IMR-90 (cell line): ENCODE data around the gene MCF2L. TPM values are rescaled to one million over a fixed set of nuclear protein-coding genes. Genes with fewer than 3 reads are reported as not detected.
"Not testable (repeated sequence)": the region's sequence is repeated elsewhere in the genome, so short reads cannot be mapped to it uniquely, and the experiment has no call there.

ENCODE experiments used
- ATAC-seq: fragments of 200-7000 bp; cut with Tn5 transposase; 2 replicates; pipeline ENCODE4 v1.9.1; 2020; ENCODE audit warnings: low read depth, mild to moderate bottlenecking, moderate library complexity
- BruUV-seq: library from RNA; stranded (reverse); fragments of 400-500 nt; replicated peaks from 2 replicates; lab custom pipeline; 2021; lab: Mats Ljungman, UMichigan
- CTCF ChIA-PET: fragments of 300-600 bp; formaldehyde crosslinking; extraction: SDS; loops from one replicate; lab custom pipeline; 2021; ENCODE audit warnings: antibody characterized with exemption; lab: Yijun Ruan, JAX
- POLR2A ChIA-PET: fragments of 300-600 bp; sonication (Branson Sonifier 250); formaldehyde crosslinking; loops from one replicate; lab custom pipeline; 2022; ENCODE audit warnings: antibody characterized with exemption; ENCODE audit not compliant: unreplicated experiment; lab: Charles Lee
- DNase-seq: peaks from one replicate; pipeline ENCODE4 v3.0.0; 2013
- H2AFZ ChIP-seq: replicated peaks from 2 replicates; pipeline ENCODE3; 2013; ENCODE audit warnings: low read length, mild to moderate bottlenecking; ENCODE audit not compliant: poor library complexity
- H2AK5ac ChIP-seq: 2 replicates; pipeline ENCODE4 v1.6.1; 2013; ENCODE audit warnings: low read depth, low read length, inconsistent platforms
- H2AK9ac ChIP-seq: replicated peaks from 2 replicates; pipeline ENCODE3; 2013; ENCODE audit warnings: mild to moderate bottlenecking, low read depth, low read length, moderate library complexity; ENCODE audit not compliant: poor library complexity
- H2BK120ac ChIP-seq: 2 replicates; pipeline ENCODE4 v1.6.1; 2013; ENCODE audit warnings: low read depth, low read length, inconsistent platforms
- H2BK15ac ChIP-seq: 3 replicates; pipeline ENCODE4 v1.6.1; 2013; ENCODE audit warnings: low read depth, low read length, inconsistent platforms
- H2BK20ac ChIP-seq: 2 replicates; pipeline ENCODE4 v1.6.1; 2013; ENCODE audit warnings: low read depth, mild to moderate bottlenecking, inconsistent platforms, low read length, moderate library complexity
- H2BK5ac ChIP-seq: 2 replicates; pipeline ENCODE4 v1.6.1; 2013; ENCODE audit warnings: mild to moderate bottlenecking, low read depth, low read length, inconsistent platforms; ENCODE audit not compliant: poor library complexity, severe bottlenecking
- H3K14ac ChIP-seq: replicated peaks from 2 replicates; pipeline ENCODE4 v1.6.1; 2013; ENCODE audit warnings: low read depth, low read length, inconsistent platforms
- H3K18ac ChIP-seq: 2 replicates; pipeline ENCODE4 v1.6.1; 2013; ENCODE audit warnings: low read depth, low read length, control low read depth
- H3K23ac ChIP-seq: 2 replicates; pipeline ENCODE4 v1.6.1; 2013; ENCODE audit warnings: low read depth, low read length, inconsistent platforms
- H3K27ac ChIP-seq: 2 replicates; pipeline ENCODE4 v1.5.1; 2013; ENCODE audit warnings: mild to moderate bottlenecking, control low read depth, low read length; ENCODE audit not compliant: insufficient read depth
- H3K27me3 ChIP-seq: 2 replicates; pipeline ENCODE4 v1.6.1; 2013; ENCODE audit warnings: low read length; ENCODE audit not compliant: control insufficient read depth, insufficient read depth
- H3K36me3 ChIP-seq: 2 replicates; pipeline ENCODE4 v1.6.1; 2013; ENCODE audit warnings: low read length, mixed read lengths; ENCODE audit not compliant: control insufficient read depth, insufficient read depth
- H3K4ac ChIP-seq: 2 replicates; pipeline ENCODE4 v1.6.1; 2013; ENCODE audit warnings: low read depth, low read length, inconsistent platforms
- H3K4me1 ChIP-seq: 2 replicates; pipeline ENCODE4 v1.6.1; 2013; ENCODE audit warnings: low read length, mixed read lengths; ENCODE audit not compliant: control insufficient read depth, insufficient read depth
- H3K4me2 ChIP-seq: 2 replicates; pipeline ENCODE4 v1.6.1; 2013; ENCODE audit warnings: low read depth, mild to moderate bottlenecking, control low read depth, low read length, moderate library complexity
- H3K4me3 ChIP-seq: 2 replicates; pipeline ENCODE4 v1.5.1; 2013; ENCODE audit warnings: low read depth, mild to moderate bottlenecking, control low read depth, low read length, moderate library complexity; ENCODE audit not compliant: insufficient read depth
- H3K56ac ChIP-seq: 2 replicates; pipeline ENCODE4 v1.6.1; 2013; ENCODE audit warnings: low read length, inconsistent platforms; ENCODE audit not compliant: insufficient read depth; ENCODE audit errors: extremely low read depth
- H3K79me1 ChIP-seq, 2 experiments: 2 replicates each; pipeline ENCODE4 v1.6.1; 2013; ENCODE audit warnings: low read length in 2 of 2, inconsistent platforms in 1 of 2, low read depth in 1 of 2
- H3K9ac ChIP-seq: 2 replicates; pipeline ENCODE4 v1.6.1; 2013; ENCODE audit warnings: low read depth, low read length, control low read depth
- H3K9me1 ChIP-seq: 2 replicates; pipeline ENCODE4 v1.6.1; 2013; ENCODE audit warnings: low read length, inconsistent platforms; ENCODE audit not compliant: insufficient read depth
- H3K9me3 ChIP-seq: 2 replicates; pipeline ENCODE4 v1.6.1; 2013; ENCODE audit warnings: low read length; ENCODE audit not compliant: control insufficient read depth, insufficient read depth
- H4K20me1 ChIP-seq: 2 replicates; pipeline ENCODE4 v1.6.1; 2013; ENCODE audit warnings: low read length, inconsistent platforms; ENCODE audit not compliant: insufficient read depth
- H4K5ac ChIP-seq: 2 replicates; pipeline ENCODE4 v1.6.1; 2013; ENCODE audit warnings: mild to moderate bottlenecking, low read depth, low read length, control low read depth
- H4K8ac ChIP-seq, 2 experiments: 2 replicates each; pipeline ENCODE4 v1.6.1; 2013; ENCODE audit warnings: low read depth in 2 of 2, low read length in 2 of 2, control low read depth in 1 of 2, inconsistent platforms in 1 of 2
- H4K91ac ChIP-seq: 2 replicates; pipeline ENCODE4 v1.6.1; 2013; ENCODE audit warnings: low read depth, low read length, inconsistent platforms; ENCODE audit not compliant: insufficient read depth
- BHLHE40 ChIP-seq: fragments of 150-350 bp; IDR thresholded peaks from 2 replicates; pipeline ENCODE4 v1.6.1; 2016; ENCODE audit warnings: mild to moderate bottlenecking, low read depth, low read length
- CEBPB ChIP-seq: IDR thresholded peaks from 2 replicates; pipeline ENCODE4 v1.6.1; 2012; ENCODE audit warnings: low read depth, low read length, improper control_type of control experiment
- NFE2L2 ChIP-seq: fragments of 150-350 bp; IDR thresholded peaks from 2 replicates; pipeline ENCODE4 v1.6.1; 2016; ENCODE audit warnings: low read depth, mild to moderate bottlenecking, low read length
- POLR2A ChIP-seq: IDR thresholded peaks from 2 replicates; pipeline ENCODE4 v1.6.1; 2012; ENCODE audit warnings: mild to moderate bottlenecking, low read depth, low read length
- RAD21 ChIP-seq: IDR thresholded peaks from 2 replicates; pipeline ENCODE4 v1.6.1; 2012; ENCODE audit warnings: low read length, improper control_type of control experiment
- RFX5 ChIP-seq: IDR thresholded peaks from 2 replicates; pipeline ENCODE4 v1.8.0; 2012; ENCODE audit warnings: low read depth, mild to moderate bottlenecking, low read length, moderate library complexity
- SMC3 ChIP-seq: fragments of 150-350 bp; IDR thresholded peaks from 2 replicates; pipeline ENCODE4 v1.6.1; 2016; ENCODE audit warnings: low read depth, mild to moderate bottlenecking, antibody characterized with exemption, low read length, moderate library complexity
- WGBS, 2 experiments: methylation state at CpG; one replicate each; pipeline versions ENCODE4 v1.1.5 to v1.1.7; 2013; ENCODE audit warnings: missing lambda C conversion rate in 2 of 2; ENCODE audit not compliant: insufficient read length in 1 of 2; ENCODE audit errors: extremely low coverage in 2 of 2; 5-methylcytosine and 5-hydroxymethylcytosine counted together
- dilution Hi-C: fragments of 300-500 bp; cut with HindIII; formaldehyde crosslinking; loops from one replicate; pipeline ENCODE4 v1.14.3; 2018; ENCODE audit warnings: low sequenced_read_pairs; ENCODE audit not compliant: unreplicated experiment
- in situ Hi-C: fragments of 300-500 bp; cut with MboI; formaldehyde crosslinking; loops from 3 replicates; pipeline ENCODE4 v1.14.3; 2019; ENCODE audit warnings: low sequenced_read_pairs, inconsistent platforms, mixed read lengths
- intact Hi-C: fragments of 100-400 bp; cut with micrococcal nuclease; formaldehyde crosslinking; loops from 2 replicates; pipeline ENCODE4 v1.10.0; 2022
- polyA plus RNA-seq, 3 experiments: library from polyadenylated mRNA; depleted of rRNA; stranded (reverse); fragments of >200 nt; gene quantifications; 2 replicates each; pipeline ENCODE4 v1.2.3, GENCODE V29; 2012; ENCODE audit warnings: low replicate concordance in 1 of 3
- total RNA-seq: library from RNA; depleted of rRNA; stranded (reverse); fragments of >200 nt; gene quantifications from 2 replicates; pipeline ENCODE4 v1.2.3, GENCODE V29; 2012
- TF ChIP-seq, protein P1 (sequence below): fragments of 150-350 bp; IDR thresholded peaks from 2 replicates; pipeline ENCODE4 v1.6.1; 2016; ENCODE audit warnings: low read depth, mild to moderate bottlenecking, low read length, moderate library complexity, borderline replicate concordance

The MCF2L gene
- total and polyA plus RNA-seq, 2 of the 4 experiments (the other 2 are of a cell fraction) = 0.18 TPM; not detected in 1

DNA sequence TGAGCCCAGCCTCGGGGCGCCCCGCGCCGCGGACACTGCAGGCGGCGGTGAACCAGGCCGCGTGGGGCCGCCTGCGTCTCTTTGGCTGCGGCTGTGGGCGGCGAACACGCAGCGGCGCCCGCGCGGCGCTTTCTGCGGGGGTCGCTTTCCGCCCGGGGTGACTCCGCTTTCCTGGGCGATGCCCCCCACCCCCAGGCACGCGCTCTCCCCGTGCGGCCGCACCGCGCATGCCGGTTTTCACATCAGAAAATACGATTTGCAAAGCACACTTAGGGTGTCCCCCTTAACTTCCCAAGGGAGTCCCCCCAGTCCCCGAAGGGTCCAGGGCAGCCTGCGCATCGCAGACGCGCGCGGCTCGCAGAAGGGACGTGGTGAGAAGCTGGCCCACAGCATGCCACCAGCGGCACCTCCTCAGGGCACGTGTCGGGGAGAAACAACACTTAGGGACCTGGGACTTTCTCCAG is 141.9 kb downstream of the MCF2L start:
- no peak overlapping the region for H3K4ac ChIP-seq
- H3K36me3 ChIP-seq = no peaks in the 10 kb centered on the region
- H4K20me1 ChIP-seq = no peaks in the 10 kb centered on the region
- peak overlapping the region; percentile 86 for H2AFZ ChIP-seq
- 0 out of 2 replicates have a peak, but pooled peaks cover 2% of the 10 kb centered on the region for H3K4me1 ChIP-seq
- ChIA-PET POLR2A (no interaction called here), CTCF (no interaction called here)
- peak overlapping the region; percentile 42 for H3K4me3 ChIP-seq
- dilution Hi-C loops (no loop called here), in situ Hi-C loops (no loop called here), intact Hi-C loops (no loop called here)
- peak overlapping the region in 1 of 2 experiments; percentile 33; a peak in 1 of 4 replicates for H4K8ac ChIP-seq
- H3K27ac ChIP-seq = no peak overlapping the region
- no peaks in the 10 kb centered on the region for H3K9me1 ChIP-seq
- peaks cover 8% of the 10 kb centered on the region; the same call in 1 of the 2 replicates for H3K9me3 ChIP-seq
- TF ChIP-seq RAD21 (no peak), POLR2A (no peak), SMC3 (no peak), BHLHE40 (no peak), RFX5 (no peak), NFE2L2 (no peak), CEBPB (no peak)
- TF ChIP-seq, protein P1, sequence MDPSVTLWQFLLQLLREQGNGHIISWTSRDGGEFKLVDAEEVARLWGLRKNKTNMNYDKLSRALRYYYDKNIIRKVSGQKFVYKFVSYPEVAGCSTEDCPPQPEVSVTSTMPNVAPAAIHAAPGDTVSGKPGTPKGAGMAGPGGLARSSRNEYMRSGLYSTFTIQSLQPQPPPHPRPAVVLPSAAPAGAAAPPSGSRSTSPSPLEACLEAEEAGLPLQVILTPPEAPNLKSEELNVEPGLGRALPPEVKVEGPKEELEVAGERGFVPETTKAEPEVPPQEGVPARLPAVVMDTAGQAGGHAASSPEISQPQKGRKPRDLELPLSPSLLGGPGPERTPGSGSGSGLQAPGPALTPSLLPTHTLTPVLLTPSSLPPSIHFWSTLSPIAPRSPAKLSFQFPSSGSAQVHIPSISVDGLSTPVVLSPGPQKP = no peak
- ATAC-seq (no peak; the same call in 1 of the 2 replicates), DNase-seq (no peak)
- H2BK5ac ChIP-seq = no peak overlapping the region
- H3K9ac ChIP-seq = no peak overlapping the region
- peak overlapping the region; percentile 57 for H3K4me2 ChIP-seq
- H3K18ac ChIP-seq = no peak overlapping the region
- no peak overlapping the region for H3K23ac ChIP-seq
- H4K5ac ChIP-seq = no peak overlapping the region
- no peak overlapping the region for H3K14ac ChIP-seq
- H2AK5ac ChIP-seq = no peak overlapping the region
- BruUV-seq = no TSS peak
- H3K79me1 ChIP-seq = no peaks in the 10 kb centered on the region
- peaks cover 32% of the 10 kb centered on the region for H3K27me3 ChIP-seq
- H2BK120ac ChIP-seq = no peak overlapping the region
- H3K56ac ChIP-seq = no peak overlapping the region
- H2AK9ac ChIP-seq = no peak overlapping the region
- no peak overlapping the region for H4K91ac ChIP-seq
- H2BK20ac ChIP-seq = no peak overlapping the region
- WGBS, 2 experiments = 25% methylated on average over 36 of the region's 49 CpGs; no CpG with 5 or more reads in 1 of the 2 experiments
- H2BK15ac ChIP-seq = no peak overlapping the region

DNA sequence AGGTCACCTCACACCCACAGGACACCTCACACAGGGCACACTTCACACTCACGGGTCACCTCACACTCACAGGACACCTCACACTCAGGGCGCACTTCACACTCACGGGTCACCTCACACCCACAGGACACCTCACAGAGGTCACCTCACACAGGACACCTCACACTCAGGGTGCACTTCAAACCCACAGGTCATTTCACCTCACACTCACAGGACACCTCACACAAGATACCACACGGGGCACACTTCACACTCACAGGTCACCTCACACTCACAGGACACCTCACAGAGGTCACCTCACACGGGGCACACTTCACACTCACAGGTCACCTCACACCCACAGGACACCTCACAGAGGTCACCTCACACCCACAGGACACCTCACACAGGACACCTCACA is 142.8 kb downstream of the MCF2L start:
- POLR2A ChIA-PET, H2BK15ac ChIP-seq, H3K4me1 ChIP-seq, in situ Hi-C loops, H2BK5ac ChIP-seq, H3K79me1 ChIP-seq, H2BK120ac ChIP-seq, H2BK20ac ChIP-seq, H3K18ac ChIP-seq, H3K4me2 ChIP-seq, H4K20me1 ChIP-seq, H3K56ac ChIP-seq, intact Hi-C loops, H4K5ac ChIP-seq, H3K36me3 ChIP-seq, H3K9ac ChIP-seq, CTCF ChIA-PET, dilution Hi-C loops, H4K8ac ChIP-seq, H3K27ac ChIP-seq, H4K91ac ChIP-seq, H3K23ac ChIP-seq, H3K4me3 ChIP-seq, ATAC-seq, DNase-seq, H3K9me1 ChIP-seq, H3K4ac ChIP-seq, H3K14ac ChIP-seq, BruUV-seq, H2AFZ ChIP-seq, H2AK9ac ChIP-seq, H3K9me3 ChIP-seq: not testable (repeated sequence)
- 81% methylated on average over 4 of the region's 5 CpGs; no CpG with 5 or more reads in 1 of the 2 experiments for WGBS, 2 experiments
- H2AK5ac ChIP-seq = 0 out of 2 replicates have a peak overlapping the region, but pooled peaks have one; percentile 8
- peaks cover 32% of the 10 kb centered on the region for H3K27me3 ChIP-seq
